ENCODE data around the gene PNKD. TPM values are rescaled to one million over a fixed set of nuclear protein-coding genes. Genes with fewer than 3 reads are reported as not detected.

The PNKD gene
- total RNA-seq (10 to 100 TPM; 37.3 to 59.6 (median 48.1) TPM), polyA plus RNA-seq (10 to 100 TPM; 23.3 to 74.5 TPM)
- long read RNA-seq, donor 1, transcript PNKD-201 (3 exons, 758 nt), result major isoform, 12 of 32 reads
- long read RNA-seq, donor 1, partial matches to known transcripts, result 0 of 32 reads
- long read RNA-seq, donor 1, other reads (novel, unspliced or antisense), result 18 of 32 reads
- long read RNA-seq, donor 2, transcript PNKD-205 (2 exons, 1,372 nt), result minor isoform, 11 of 107 reads
- long read RNA-seq, donor 2, transcript PNKD-202 (9 exons, 2,991 nt), result minor isoform, 8 of 107 reads
- long read RNA-seq, donor 2, transcript PNKD-201 (3 exons, 758 nt), result major isoform, 73 of 107 reads
- long read RNA-seq, donor 2, partial matches to known transcripts, result 15 of 107 reads
- long read RNA-seq, donor 2, other reads (novel, unspliced or antisense), result 0 of 107 reads
- long read RNA-seq, donor 3, transcript PNKD-205 (2 exons, 1,372 nt), result minor isoform, 5 of 127 reads
- long read RNA-seq, donor 3, transcript PNKD-202 (9 exons, 2,991 nt), result minor isoform, 14 of 127 reads
- long read RNA-seq, donor 3, transcript PNKD-201 (3 exons, 758 nt), result major isoform, 66 of 127 reads
- long read RNA-seq, donor 3, partial matches to known transcripts, result 17 of 127 reads
- long read RNA-seq, donor 3, other reads (novel, unspliced or antisense), result 25 of 127 reads

- Histone ChIP-seq H3K27me3 (no peaks in the 10 kb centered on the region), H3K36me3 (no peaks in the 10 kb centered on the region), H3K4me3 (peak within 1 kb of the TSS; percentile 90), H3K9me3 (no peaks in the 10 kb centered on the region), H3K4me1 (ENCODE audit: insufficient read depth) (peaks cover 10% of the 10 kb centered on the region), H3K27ac (peak within 1 kb of the TSS in 1 of 2 donors; percentile 56)
- peak; percentile 100 for DNase-seq
- intact Hi-C loops (cut with DNase I), result loop anchor here in 3 of 4 donors (2.0 to 10.0 kb wide), 5 partner anchors 53 to 385 kb away; partner anchors contain the start of genes ARPC2 (in 1 of the 3), BCS1L (in 1 of the 3), CTDSP1 (in 1 of the 3) and ZNF142 (in 1 of the 3)
- WGBS, 3 donors, result 0% methylated on average over 52 to 64 of the region's 64 CpGs
- no peak for TF ChIP-seq EP300 (IDR thresholded peaks at IDR 0.05)
- peak in 1 of 3 donors; percentile 44 for TF ChIP-seq CTCF (IDR thresholded peaks at IDR 0.05)
- TF ChIP-seq POLR2A (IDR thresholded peaks at IDR 0.05), result peak; percentile 87
These were observed at the start of gene PNKD, which contains the start of gene AAMP for GRCh38 chr2:218269900-218270720. TSS of gene PNKD (plus strand) at chr2:218270519. CDS start at chr2:218270536, 17 bp downstream. TSS of gene AAMP (minus strand) at chr2:218270137. CDS start at chr2:218270086, 51 bp downstream.

- H3K9me3 ChIP-seq, result no peaks in the 10 kb centered on the region
- intact Hi-C loops (cut with DNase I), result no loop called here
- H3K36me3 ChIP-seq, result no peaks in the 10 kb centered on the region
- no peak for DNase-seq
- no peak overlapping the region for H3K27ac ChIP-seq
- H3K27me3 ChIP-seq, result no peaks in the 10 kb centered on the region
- no peak overlapping the region for H3K4me3 ChIP-seq
- peaks cover 14% of the 10 kb centered on the region for H3K4me1 ChIP-seq (ENCODE audit: insufficient read depth)
- no peak for TF ChIP-seq POLR2A (IDR thresholded peaks at IDR 0.05)
- no peak for TF ChIP-seq CTCF (IDR thresholded peaks at IDR 0.05)
- TF ChIP-seq EP300 (IDR thresholded peaks at IDR 0.05), result no peak
- 66 to 78% (median 72%) methylated on average over 5 of the region's 5 CpGs for WGBS, 3 donors
These were observed 49.3 kb upstream of the PNKD start for GRCh38 chr2:218221000-218221399.

DNA sequence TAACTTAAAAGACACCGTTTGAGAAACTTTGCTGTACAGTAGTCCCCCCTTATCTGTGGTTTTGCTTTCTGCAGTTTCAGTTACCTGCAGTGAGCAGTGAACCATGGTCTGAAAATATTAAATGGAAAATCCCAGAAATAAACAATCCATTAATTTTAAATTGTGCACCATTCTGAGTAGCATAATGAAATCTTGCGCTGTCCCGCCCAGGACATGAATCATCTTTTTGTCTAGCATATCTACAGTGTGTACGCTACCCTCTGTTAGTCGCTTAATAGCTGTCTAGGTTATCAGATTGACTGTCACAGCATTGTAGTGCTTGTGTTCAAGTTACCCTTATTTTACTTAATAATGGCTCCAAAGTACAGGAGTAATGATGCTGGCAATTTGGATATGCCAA, 47.3 kb upstream of the PNKD start:
- 79 to 82% (median 80%) methylated on average over 5 of the region's 5 CpGs for WGBS, 3 donors
- H3K4me1 ChIP-seq (ENCODE audit: insufficient read depth), result peaks cover 14% of the 10 kb centered on the region
- no peak for TF ChIP-seq CTCF (IDR thresholded peaks at IDR 0.05)
- TF ChIP-seq POLR2A (IDR thresholded peaks at IDR 0.05), result no peak
- no peak for TF ChIP-seq EP300 (IDR thresholded peaks at IDR 0.05)

GRCh38 chr2:218224186-218224585, 46.1 kb upstream of the PNKD start:
- Histone ChIP-seq H3K4me1 (ENCODE audit: insufficient read depth) (peaks cover 18% of the 10 kb centered on the region), H3K9me3 (no peaks in the 10 kb centered on the region), H3K4me3 (no peak overlapping the region), H3K27me3 (no peaks in the 10 kb centered on the region), H3K36me3 (no peaks in the 10 kb centered on the region), H3K27ac (no peak overlapping the region)
- TF ChIP-seq CTCF (IDR thresholded peaks at IDR 0.05) (no peak), POLR2A (IDR thresholded peaks at IDR 0.05) (no peak), EP300 (IDR thresholded peaks at IDR 0.05) (no peak)
- WGBS, 3 donors, result 58 to 64% (median 62%) methylated on average over 1 of the region's 1 CpG
- intact Hi-C loops (cut with DNase I), result no loop called here
- no peak for DNase-seq

More for the DNA sequence above, 47.3 kb upstream of the PNKD start:
- intact Hi-C loops (cut with DNase I), result no loop called here
- DNase-seq, result no peak
- H3K4me3 ChIP-seq, result no peak overlapping the region
- H3K27me3 ChIP-seq, result no peaks in the 10 kb centered on the region
- no peaks in the 10 kb centered on the region for H3K9me3 ChIP-seq
- H3K36me3 ChIP-seq, result no peaks in the 10 kb centered on the region
- no peak overlapping the region for H3K27ac ChIP-seq
